ENCODE data around the gene NR6A1.

GRCh38 chr9:124800306-124801259 lies 29.5 kb upstream of the NR6A1 start:
- TF ChIP-seq EZH2phosphoT487 (IDR thresholded peaks at IDR 0.05; ENCODE audit: borderline replicate concordance), result no peak
- no peak for TF ChIP-seq CTCF (conservative IDR thresholded peaks at IDR 0.05; ENCODE audit: low read length)

Data from Loucy (cell line).